Heart left ventricle (tissue), 13 donors: ENCODE results near the gene NR1D1.

Experiments used
- POLR2A ChIP-seq, 2 donors: fragments of 450-650 bp; IDR thresholded peaks; one replicate each; pipeline ENCODE4 v1.6.1; 2017; ENCODE audit warnings: antibody characterized with exemption in 2 of 2, mild to moderate bottlenecking in 2 of 2, moderate library complexity in 2 of 2
- TF ChIP-seq, protein P1 (sequence below), 12 donors: fragments of 200-600 bp; sonication (generic) in 4 of 12; IDR thresholded peaks; one replicate each; pipeline versions ENCODE4 v1.5.0 to v1.8.0; 2018 to 2022; ENCODE audit warnings: antibody characterized with exemption in 12 of 12, mild to moderate bottlenecking in 5 of 12
- donor health status: ischemic (EF 13 %, LVEDD 7.1; RV severe dilation, severe dysfunction).
- donor health status: DM: no; HTN: yes; CAD: no.
- donor health status: DM: no; HTN: no; CAD: no.
- donor health status: ischemic (EF 25% LVEDD 6.9; RV normal size, moderate dysfunction).
- donor health status: ischemic (EF 25% LVEDD 5.7; RV mildly dilated, moderate dysfunction).
- donor health status: ischemic (EF 35%, LVEDD 5.7; RV mildly dilated, moderate dysfunction).
- donor health status: nonischemic (EF 11% LVEDD 7.7; RV severe dilation, severe dysfunction).
- donor health status: DM: yes; HTN: yes; CAD: no.
- donor health status: PGD.
- donor health status: ischemic (EF 29% LVEDD 5.4; RV normal size, mild dysfunction).
- donor health status: nonischemic (EF 23%, LVEDD 6.1; RV moderate dilation, normal function).

GRCh38 chr17:40135817-40136216, 35.4 kb upstream of the NR1D1 start:
- TF ChIP-seq, protein P1, sequence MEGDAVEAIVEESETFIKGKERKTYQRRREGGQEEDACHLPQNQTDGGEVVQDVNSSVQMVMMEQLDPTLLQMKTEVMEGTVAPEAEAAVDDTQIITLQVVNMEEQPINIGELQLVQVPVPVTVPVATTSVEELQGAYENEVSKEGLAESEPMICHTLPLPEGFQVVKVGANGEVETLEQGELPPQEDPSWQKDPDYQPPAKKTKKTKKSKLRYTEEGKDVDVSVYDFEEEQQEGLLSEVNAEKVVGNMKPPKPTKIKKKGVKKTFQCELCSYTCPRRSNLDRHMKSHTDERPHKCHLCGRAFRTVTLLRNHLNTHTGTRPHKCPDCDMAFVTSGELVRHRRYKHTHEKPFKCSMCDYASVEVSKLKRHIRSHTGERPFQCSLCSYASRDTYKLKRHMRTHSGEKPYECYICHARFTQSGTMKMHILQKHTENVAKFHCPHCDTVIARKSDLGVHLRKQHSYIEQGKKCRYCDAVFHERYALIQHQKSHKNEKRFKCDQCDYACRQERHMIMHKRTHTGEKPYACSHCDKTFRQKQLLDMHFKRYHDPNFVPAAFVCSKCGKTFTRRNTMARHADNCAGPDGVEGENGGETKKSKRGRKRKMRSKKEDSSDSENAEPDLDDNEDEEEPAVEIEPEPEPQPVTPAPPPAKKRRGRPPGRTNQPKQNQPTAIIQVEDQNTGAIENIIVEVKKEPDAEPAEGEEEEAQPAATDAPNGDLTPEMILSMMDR (IDR thresholded peaks at IDR 0.05), result no peak
- TF ChIP-seq POLR2A (IDR thresholded peaks at IDR 0.05), result no peak
